Mesendoderm (in vitro differentiated cells): ENCODE data around the gene PCSK5.

Experiments used
- DNase-seq: peaks from one replicate; pipeline ENCODE4 v3.0.0; 2013
- H2AK5ac ChIP-seq: 2 replicates; pipeline ENCODE4 v1.6.1; 2013; ENCODE audit warnings: low read length, inconsistent platforms
- H2BK120ac ChIP-seq: 2 replicates; pipeline ENCODE4 v1.6.1; 2013; ENCODE audit warnings: low read depth, mild to moderate bottlenecking, low read length, moderate library complexity, mixed read lengths
- H2BK15ac ChIP-seq: replicated peaks from 2 replicates; pipeline ENCODE4 v1.6.1; 2013; ENCODE audit warnings: low read depth, mild to moderate bottlenecking, moderate library complexity
- H2BK5ac ChIP-seq: 2 replicates; pipeline ENCODE4 v1.6.1; 2013; ENCODE audit warnings: low read length, inconsistent platforms
- H3K18ac ChIP-seq: 2 replicates; pipeline ENCODE4 v1.6.1; 2013; ENCODE audit warnings: mild to moderate bottlenecking, low read length, mixed read lengths
- H3K23ac ChIP-seq: one replicate; pipeline ENCODE4 v1.6.1; 2013; ENCODE audit warnings: low read length
- H3K27ac ChIP-seq: 2 replicates; pipeline ENCODE4 v1.5.1; 2013; ENCODE audit warnings: low read depth, mild to moderate bottlenecking, inconsistent platforms, low read length, moderate library complexity
- H3K27me3 ChIP-seq: 2 replicates; pipeline ENCODE4 v1.6.1; 2013; ENCODE audit warnings: low read length, control low read depth, mild to moderate bottlenecking, inconsistent platforms; ENCODE audit not compliant: insufficient read depth, poor library complexity
- H3K36me3 ChIP-seq: 2 replicates; pipeline ENCODE4 v1.6.1; 2013; ENCODE audit warnings: low read length, inconsistent platforms; ENCODE audit not compliant: control insufficient read depth, insufficient read depth
- H3K4ac ChIP-seq: one replicate; pipeline ENCODE4 v1.6.1; 2013; ENCODE audit warnings: low read depth, mild to moderate bottlenecking, low read length, moderate library complexity
- H3K4me1 ChIP-seq: 2 replicates; pipeline ENCODE4 v1.6.1; 2013; ENCODE audit warnings: low read depth, low read length, inconsistent platforms; ENCODE audit not compliant: control insufficient read depth
- H3K4me2 ChIP-seq: 2 replicates; pipeline ENCODE4 v1.6.1; 2013; ENCODE audit warnings: low read length
- H3K4me3 ChIP-seq: 2 replicates; pipeline ENCODE4 v1.5.1; 2013; ENCODE audit warnings: mild to moderate bottlenecking, low read length
- H3K56ac ChIP-seq: one replicate; pipeline ENCODE4 v1.6.1; 2013; ENCODE audit warnings: low read length
- H3K79me1 ChIP-seq: 2 replicates; pipeline ENCODE4 v1.6.1; 2013; ENCODE audit warnings: low read length, inconsistent platforms
- H3K79me2 ChIP-seq: 2 replicates; pipeline ENCODE4 v1.6.1; 2013; ENCODE audit warnings: mild to moderate bottlenecking, low read length; ENCODE audit not compliant: control insufficient read depth, insufficient read depth
- H3K9ac ChIP-seq: 2 replicates; pipeline ENCODE4 v1.6.1; 2013; ENCODE audit warnings: low read length, inconsistent platforms
- H4K5ac ChIP-seq: one replicate; pipeline ENCODE4 v1.6.1; 2013; ENCODE audit warnings: low read length
- H4K8ac ChIP-seq: one replicate; pipeline ENCODE4 v1.6.1; 2013; ENCODE audit warnings: low read depth, mild to moderate bottlenecking, control low read depth, low read length, moderate library complexity
- WGBS: extraction: QIAGEN DNeasy Blood & Tissue Kit; methylation state at CpG from one replicate; pipeline ENCODE4 v1.1.7; 2013; ENCODE audit warnings: low lambda C conversion rate, missing lambda C conversion rate; ENCODE audit not compliant: insufficient coverage; ENCODE audit errors: extremely low coverage; 5-methylcytosine and 5-hydroxymethylcytosine counted together

PCSK5 gene

DNA sequence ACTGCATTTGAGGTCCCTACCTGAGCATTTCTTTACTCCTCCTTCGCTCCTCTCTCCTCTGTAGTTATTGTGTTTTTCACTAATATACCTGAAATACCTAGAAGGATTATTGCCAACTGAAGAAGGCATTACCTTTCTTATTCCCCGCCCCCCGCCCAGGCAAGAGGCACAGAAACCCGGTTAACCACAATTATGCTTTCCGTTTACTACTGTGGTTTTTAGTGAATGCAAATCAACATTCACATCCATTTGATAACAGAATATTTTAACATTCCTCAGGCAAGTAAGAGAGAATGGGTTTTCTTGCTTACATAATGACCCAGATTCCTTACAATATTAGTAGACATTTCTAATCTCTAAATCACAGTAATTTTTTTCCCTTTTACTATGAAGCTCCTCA lies 136.9 kb downstream of the PCSK5 start:
- Histone ChIP-seq H4K8ac (no peak overlapping the region), H3K18ac (no peak overlapping the region), H4K5ac (no peak overlapping the region), H3K79me1 (no peaks in the 10 kb centered on the region), H3K4ac (no peak overlapping the region), H3K9ac (no peak overlapping the region), H3K79me2 (no peaks in the 10 kb centered on the region), H2BK5ac (no peak overlapping the region), H2BK120ac (no peak overlapping the region), H3K36me3 (no peaks in the 10 kb centered on the region), H2BK15ac (no peak overlapping the region), H3K56ac (no peak overlapping the region), H3K4me2 (no peak overlapping the region), H3K4me1 (peaks cover 3% of the 10 kb centered on the region), H3K4me3 (no peak overlapping the region), H3K27ac (no peak overlapping the region), H3K27me3 (no peaks in the 10 kb centered on the region), H3K23ac (no peak overlapping the region), H2AK5ac (no peak overlapping the region)
- WGBS, result no CpG with 5 or more reads among the region's 5 CpGs
- DNase-seq, result no peak

DNA sequence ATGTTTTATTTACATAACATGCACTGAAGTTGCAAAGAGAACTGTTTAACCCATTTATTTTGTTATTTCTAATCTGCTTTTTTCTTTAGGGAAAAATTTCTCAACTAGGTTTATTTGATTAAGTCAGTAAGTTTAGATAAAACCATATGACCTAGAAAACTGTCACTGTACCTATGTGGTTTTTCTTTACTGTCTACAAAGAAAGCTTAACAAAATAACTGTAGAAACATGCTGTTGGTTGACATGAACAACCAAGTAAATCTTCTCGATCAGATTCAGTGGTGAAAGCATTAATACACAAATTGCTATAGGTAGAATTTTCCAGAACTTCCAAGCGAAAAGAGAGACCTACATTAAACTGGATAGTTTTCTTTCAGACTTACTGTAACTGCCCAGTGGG lies 137.4 kb downstream of the PCSK5 start:
- Histone ChIP-seq H2BK120ac (no peak overlapping the region), H3K27me3 (no peaks in the 10 kb centered on the region), H2BK5ac (no peak overlapping the region), H3K36me3 (no peaks in the 10 kb centered on the region), H3K79me2 (no peaks in the 10 kb centered on the region), H2BK15ac (no peak overlapping the region), H3K4me3 (no peak overlapping the region), H2AK5ac (no peak overlapping the region), H3K27ac (no peak overlapping the region), H3K23ac (no peak overlapping the region), H4K8ac (no peak overlapping the region), H3K4me2 (no peak overlapping the region), H4K5ac (no peak overlapping the region), H3K4ac (no peak overlapping the region), H3K4me1 (peaks cover 3% of the 10 kb centered on the region), H3K18ac (no peak overlapping the region), H3K56ac (no peak overlapping the region), H3K79me1 (no peaks in the 10 kb centered on the region), H3K9ac (no peak overlapping the region)
- no CpG with 5 or more reads among the region's 2 CpGs for WGBS
- no peak for DNase-seq

DNA sequence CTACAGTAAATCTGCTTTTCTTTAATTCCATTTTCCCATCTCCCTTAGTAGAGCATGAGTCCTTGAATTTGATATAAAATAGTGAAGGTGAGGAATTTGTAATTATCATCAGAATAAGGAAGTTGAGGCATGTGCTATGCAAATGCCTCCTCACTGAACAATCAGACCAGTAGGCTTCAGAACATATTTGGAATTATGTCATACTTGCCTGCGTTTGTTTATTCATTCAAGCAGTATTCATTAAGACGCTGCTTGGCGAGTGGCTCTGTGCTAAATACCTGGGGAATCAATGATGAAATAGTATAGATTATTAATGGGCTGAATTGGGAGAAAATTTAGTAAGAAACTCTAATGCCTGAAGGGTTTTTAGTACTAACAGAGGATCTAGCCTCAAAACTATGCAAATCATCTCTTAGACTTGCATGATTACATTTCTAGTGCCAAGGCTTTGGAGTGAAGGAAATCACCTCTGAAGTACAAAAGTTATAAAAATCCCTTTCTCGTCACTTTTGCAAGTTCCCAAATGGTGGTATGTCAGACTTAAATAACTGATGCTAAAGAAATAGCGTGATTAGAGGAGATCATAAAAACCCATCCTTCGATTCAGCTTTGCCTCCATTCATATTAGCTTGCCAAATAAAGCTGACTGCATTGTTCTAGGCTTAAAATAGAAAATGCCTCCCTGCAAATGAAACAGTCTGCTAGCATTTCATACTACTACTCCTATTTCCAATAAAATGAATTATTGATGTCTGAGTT lies 141.7 kb downstream of the PCSK5 start:
- no peaks in the 10 kb centered on the region for H3K4me1 ChIP-seq
- no peaks in the 10 kb centered on the region for H3K79me1 ChIP-seq
- no peak overlapping the region for H3K9ac ChIP-seq
- no peak for DNase-seq
- H3K4me3 ChIP-seq, result no peak overlapping the region
- H4K8ac ChIP-seq, result no peak overlapping the region
- H3K79me2 ChIP-seq, result no peaks in the 10 kb centered on the region
- H3K27me3 ChIP-seq, result no peaks in the 10 kb centered on the region
- H2BK5ac ChIP-seq, result no peak overlapping the region
- no peak overlapping the region for H3K18ac ChIP-seq
- no peak overlapping the region for H2BK120ac ChIP-seq
- no peak overlapping the region for H3K27ac ChIP-seq
- no peak overlapping the region for H3K4ac ChIP-seq
- H4K5ac ChIP-seq, result no peak overlapping the region
- no peak overlapping the region for H3K23ac ChIP-seq
- no peak overlapping the region for H3K56ac ChIP-seq
- H3K36me3 ChIP-seq, result no peaks in the 10 kb centered on the region
- H3K4me2 ChIP-seq, result no peak overlapping the region
- no peak overlapping the region for H2AK5ac ChIP-seq
- no peak overlapping the region for H2BK15ac ChIP-seq
- WGBS, result no CpG with 5 or more reads among the region's 6 CpGs

DNA sequence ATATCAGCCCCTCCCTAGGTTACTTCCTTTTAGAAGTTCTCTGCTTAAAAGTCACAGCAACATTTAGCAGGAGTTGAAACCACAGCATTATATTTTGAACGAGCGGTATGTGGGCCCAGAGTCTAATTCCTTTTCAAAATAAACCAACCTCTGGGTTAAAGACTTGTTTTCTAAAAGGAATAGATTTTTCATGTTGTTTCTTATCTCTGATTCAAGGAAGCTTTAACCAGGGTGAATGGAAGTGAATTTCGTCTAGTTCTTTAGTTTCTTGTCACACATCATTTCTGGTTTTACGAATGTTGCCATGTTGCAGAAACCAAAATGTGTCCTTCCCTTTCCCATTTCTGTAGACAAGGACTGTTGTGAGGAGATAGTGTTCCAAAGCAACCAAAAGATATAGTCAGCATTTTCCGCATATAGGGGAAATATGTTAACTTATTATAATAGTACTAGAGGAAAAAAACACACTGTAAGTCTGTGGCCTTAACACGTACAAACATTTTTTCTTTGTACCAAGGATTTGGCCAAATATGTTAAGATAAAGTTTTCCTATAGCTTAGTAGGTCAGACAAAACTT lies 142.4 kb downstream of the PCSK5 start:
- H4K8ac ChIP-seq, result no peak overlapping the region
- no peak overlapping the region for H3K23ac ChIP-seq
- no peaks in the 10 kb centered on the region for H3K79me1 ChIP-seq
- no peak overlapping the region for H3K9ac ChIP-seq
- no peaks in the 10 kb centered on the region for H3K27me3 ChIP-seq
- no peak overlapping the region for H3K4me3 ChIP-seq
- no peak overlapping the region for H3K4ac ChIP-seq
- no CpG with 5 or more reads among the region's 6 CpGs for WGBS
- DNase-seq, result no peak
- no peak overlapping the region for H4K5ac ChIP-seq
- H3K4me1 ChIP-seq, result peaks cover 1% of the 10 kb centered on the region
- H3K4me2 ChIP-seq, result no peak overlapping the region
- no peak overlapping the region for H2BK120ac ChIP-seq
- H3K36me3 ChIP-seq, result no peaks in the 10 kb centered on the region
- no peak overlapping the region for H3K18ac ChIP-seq
- no peak overlapping the region for H2AK5ac ChIP-seq
- no peak overlapping the region for H2BK5ac ChIP-seq
- H3K56ac ChIP-seq, result no peak overlapping the region
- no peaks in the 10 kb centered on the region for H3K79me2 ChIP-seq
- no peak overlapping the region for H2BK15ac ChIP-seq
- no peak overlapping the region for H3K27ac ChIP-seq

DNA sequence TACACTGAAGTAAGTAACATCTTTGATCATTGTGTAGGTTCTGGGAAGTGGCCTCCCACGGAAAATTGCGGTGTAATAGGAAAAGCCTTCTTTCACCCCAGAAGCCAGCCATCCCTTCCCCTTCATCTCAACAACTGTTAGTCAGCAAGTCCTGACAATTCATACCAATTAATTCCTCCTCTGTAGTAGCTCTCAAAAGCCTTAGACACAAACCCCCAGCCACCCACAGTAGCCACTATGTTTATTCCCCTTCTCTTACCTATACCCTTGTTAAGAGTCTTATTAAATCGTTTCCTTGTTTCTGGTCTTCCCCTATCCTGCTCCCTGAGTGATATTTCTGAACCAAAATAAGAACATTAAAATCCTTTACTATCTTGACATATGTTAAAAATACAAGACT lies 143.6 kb downstream of the PCSK5 start:
- no peak overlapping the region for H3K23ac ChIP-seq
- no CpG with 5 or more reads among the region's 3 CpGs for whole genome bisulfite sequencing
- H3K4me1 ChIP-seq, result peaks cover 4% of the 10 kb centered on the region

DNA sequence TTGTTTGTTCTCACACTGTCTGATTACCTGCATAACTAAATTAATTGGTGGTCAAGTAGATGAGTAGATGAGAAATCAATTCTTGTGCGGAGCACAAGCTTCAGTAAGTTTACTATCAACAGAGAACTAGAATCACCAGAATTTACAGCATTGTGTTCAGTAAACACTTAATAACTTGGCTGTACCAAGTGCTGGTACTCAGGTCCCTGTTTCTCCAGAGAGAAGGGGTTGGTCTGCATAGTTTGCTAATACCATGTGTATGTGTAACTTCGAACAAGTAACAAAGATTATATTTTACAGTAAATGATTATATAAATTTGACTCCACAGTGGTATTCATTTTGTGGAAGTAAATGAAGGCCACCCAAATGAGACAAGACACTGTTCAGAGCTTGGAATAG lies 146.3 kb downstream of the PCSK5 start:
- Histone ChIP-seq H3K9ac (no peak overlapping the region), H3K36me3 (no peaks in the 10 kb centered on the region), H3K27ac (no peak overlapping the region), H3K79me2 (no peaks in the 10 kb centered on the region), H3K27me3 (no peaks in the 10 kb centered on the region), H2BK5ac (no peak overlapping the region), H2BK15ac (no peak overlapping the region), H3K4me2 (no peak overlapping the region), H3K4me1 (peaks cover 4% of the 10 kb centered on the region), H3K23ac (no peak overlapping the region), H2BK120ac (no peak overlapping the region), H4K5ac (no peak overlapping the region), H3K4ac (no peak overlapping the region), H3K79me1 (no peaks in the 10 kb centered on the region), H4K8ac (no peak overlapping the region), H2AK5ac (no peak overlapping the region), H3K56ac (no peak overlapping the region), H3K4me3 (no peak overlapping the region), H3K18ac (no peak overlapping the region)
- WGBS, result no CpG with 5 or more reads among the region's 2 CpGs
- no peak for DNase-seq

More for the DNA sequence above, 143.6 kb downstream of the PCSK5 start:
- Histone ChIP-seq H3K27me3 (no peaks in the 10 kb centered on the region), H3K4me3 (no peak overlapping the region), H3K56ac (no peak overlapping the region), H4K5ac (no peak overlapping the region), H2BK15ac (no peak overlapping the region), H3K79me2 (no peaks in the 10 kb centered on the region), H3K4ac (no peak overlapping the region), H3K9ac (no peak overlapping the region), H3K36me3 (no peaks in the 10 kb centered on the region), H2AK5ac (no peak overlapping the region), H3K79me1 (no peaks in the 10 kb centered on the region), H2BK120ac (no peak overlapping the region), H3K18ac (no peak overlapping the region), H3K4me2 (no peak overlapping the region), H3K27ac (no peak overlapping the region), H2BK5ac (no peak overlapping the region), H4K8ac (no peak overlapping the region)
- DNase-seq, result no peak
